Activated naive CD4-positive, alpha-beta T cell treated with anti-CD3 and anti-CD28 coated beads, Interleukin-2, amount 10 ng/mL, durations not matched to agents 7 days and 5 days (primary cell): ENCODE data around the gene KIR3DL3.
"Not testable (repeated sequence)": the region's sequence is repeated elsewhere in the genome, so short reads cannot be mapped to it uniquely, and the experiment has no call there.

Experiments
- CTCF ChIA-PET: fragments of 350-600 bp; sonication (Branson Sonifier 250); formaldehyde crosslinking; loops from one replicate; lab custom pipeline; 2021; ENCODE audit warnings: antibody characterized with exemption; lab: Charles Lee
- DNase-seq: peaks from one replicate; pipeline ENCODE4 v3.0.0-alpha.2; 2020
- H3K27ac Mint-ChIP-seq: one replicate; pipeline ENCODE4 v1.8.0; 2021; ENCODE audit warnings: mild to moderate bottlenecking, moderate library complexity, mixed read lengths
- H3K27me3 Mint-ChIP-seq: one replicate; pipeline ENCODE4 v1.8.0; 2021; ENCODE audit warnings: mild to moderate bottlenecking, mixed read lengths
- H3K36me3 Mint-ChIP-seq: one replicate; pipeline ENCODE4 v1.8.0; 2021; ENCODE audit warnings: mixed read lengths
- H3K4me1 Mint-ChIP-seq: one replicate; pipeline ENCODE4 v1.8.0; 2021; ENCODE audit warnings: mixed read lengths
- H3K4me3 Mint-ChIP-seq: one replicate; pipeline ENCODE4 v1.8.0; 2021; ENCODE audit warnings: mild to moderate bottlenecking, moderate library complexity, mixed read lengths
- H3K9me3 Mint-ChIP-seq: one replicate; pipeline ENCODE4 v1.8.0; 2021; ENCODE audit warnings: mixed read lengths

KIR3DL3 gene

GRCh38 chr19:54782916-54783315 is 58.7 kb downstream of the KIR3DL3 start:
- H3K27me3 Mint-ChIP-seq, CTCF ChIA-PET, H3K4me3 Mint-ChIP-seq, H3K9me3 Mint-ChIP-seq, H3K36me3 Mint-ChIP-seq, H3K4me1 Mint-ChIP-seq, DNase-seq, H3K27ac Mint-ChIP-seq: not testable (repeated sequence)
